Liver (tissue), 9 donors: ENCODE results near the gene DAZL. TPM values are rescaled to one million over a fixed set of nuclear protein-coding genes. Genes with fewer than 3 reads are reported as not detected.

ENCODE experiments used
- DNase-seq: peaks from one replicate; pipeline ENCODE4 v3.0.0-alpha.2; 2017; ENCODE audit warnings: low spot score
- H3K27ac ChIP-seq, 2 donors: one replicate each; pipeline ENCODE4 v1.7.0; 2013; ENCODE audit warnings: inconsistent platforms in 2 of 2, low read length in 2 of 2, control low read depth in 1 of 2, low read depth in 1 of 2, mild to moderate bottlenecking in 1 of 2
- H3K27me3 ChIP-seq, 4 donors: one replicate each; pipeline versions ENCODE4 v1.6.1 to v1.7.0; 2013; ENCODE audit warnings: low read length in 3 of 4, inconsistent platforms in 1 of 4, mild to moderate bottlenecking in 1 of 4, moderate library complexity in 1 of 4; ENCODE audit not compliant: control insufficient read depth in 4 of 4, insufficient read depth in 4 of 4
- H3K36me3 ChIP-seq, 4 donors: one replicate each; pipeline versions ENCODE4 v1.6.1 to v1.7.0; 2013; ENCODE audit warnings: low read length in 3 of 4, mild to moderate bottlenecking in 3 of 4, low read depth in 1 of 4, moderate library complexity in 1 of 4; ENCODE audit not compliant: control insufficient read depth in 4 of 4, insufficient read depth in 3 of 4
- H3K4me1 ChIP-seq, 4 donors: one replicate each; pipeline versions ENCODE4 v1.6.1 to v1.7.0; 2013; ENCODE audit warnings: low read length in 3 of 4, mild to moderate bottlenecking in 3 of 4, moderate library complexity in 1 of 4; ENCODE audit not compliant: control insufficient read depth in 4 of 4, insufficient read depth in 4 of 4
- H3K4me3 ChIP-seq, 3 donors: one replicate each; pipeline versions ENCODE4 v1.6.1 to v1.7.0; 2013; ENCODE audit warnings: low read length in 3 of 3, control low read depth in 1 of 3, low read depth in 1 of 3, mild to moderate bottlenecking in 1 of 3
- H3K9ac ChIP-seq, 2 donors: one replicate each; pipeline ENCODE4 v1.7.0; 2013; ENCODE audit warnings: low read length in 2 of 2, mild to moderate bottlenecking in 2 of 2, moderate library complexity in 2 of 2, control low read depth in 1 of 2, low read depth in 1 of 2
- H3K9me3 ChIP-seq, 4 donors: one replicate each; pipeline versions ENCODE4 v1.6.1 to v1.7.0; 2013; ENCODE audit warnings: low read length in 3 of 4; ENCODE audit not compliant: control insufficient read depth in 4 of 4
- EGR1 ChIP-seq, 2 donors: IDR thresholded peaks; 2 replicates each; pipeline ENCODE4 v1.6.1; 2016 to 2018; ENCODE audit warnings: antibody characterized with exemption in 2 of 2, low read depth in 2 of 2
- FOXA1 ChIP-seq: IDR thresholded peaks from 2 replicates; pipeline ENCODE4 v1.6.1; 2016; ENCODE audit warnings: antibody characterized with exemption
- FOXA2 ChIP-seq: IDR thresholded peaks from 2 replicates; pipeline ENCODE4 v1.6.1; 2016; ENCODE audit warnings: antibody characterized with exemption
- GABPA ChIP-seq, 2 donors: IDR thresholded peaks in 1 of 2; conservative IDR thresholded peaks in 1 of 2; 2 replicates each; pipeline ENCODE4 v1.6.1; 2016; ENCODE audit warnings: antibody characterized with exemption in 2 of 2, mild to moderate bottlenecking in 1 of 2, moderate library complexity in 1 of 2
- HNF4A ChIP-seq, 2 donors: conservative IDR thresholded peaks; 2 replicates each; pipeline ENCODE4 v1.6.1; 2016; ENCODE audit warnings: antibody characterized with exemption in 2 of 2, mild to moderate bottlenecking in 2 of 2
- HNF4G ChIP-seq: IDR thresholded peaks from 2 replicates; pipeline ENCODE4 v1.6.1; 2016; ENCODE audit warnings: antibody characterized with exemption
- JUND ChIP-seq, 2 donors: IDR thresholded peaks; 2 replicates each; pipeline ENCODE4 v1.6.1; 2016; ENCODE audit warnings: antibody characterized with exemption in 2 of 2
- NR2F2 ChIP-seq: IDR thresholded peaks from 2 replicates; pipeline ENCODE4 v1.6.1; 2016; ENCODE audit warnings: antibody characterized with exemption
- RAD21 ChIP-seq, 2 donors: IDR thresholded peaks; 2 replicates each; pipeline ENCODE4 v1.6.1; 2016; ENCODE audit warnings: antibody characterized with exemption in 2 of 2, mild to moderate bottlenecking in 2 of 2
- RXRA ChIP-seq, 2 donors: IDR thresholded peaks; 2 replicates each; pipeline ENCODE4 v1.6.1; 2017 to 2018; ENCODE audit warnings: antibody characterized with exemption in 2 of 2, mild to moderate bottlenecking in 1 of 2
- SP1 ChIP-seq: IDR thresholded peaks from 2 replicates; pipeline ENCODE4 v1.6.1; 2018; ENCODE audit warnings: antibody characterized with exemption, mild to moderate bottlenecking
- TAF1 ChIP-seq: conservative IDR thresholded peaks from 2 replicates; pipeline ENCODE4 v1.6.1; 2016; ENCODE audit warnings: antibody characterized with exemption, mild to moderate bottlenecking
- YY1 ChIP-seq: IDR thresholded peaks from 2 replicates; pipeline ENCODE4 v1.6.1; 2016; ENCODE audit warnings: antibody characterized with exemption, mild to moderate bottlenecking
- WGBS: extraction: QIAGEN DNeasy Blood & Tissue Kit; methylation state at CpG from one replicate; pipeline ENCODE4 v1.1.7; 2013; 5-methylcytosine and 5-hydroxymethylcytosine counted together
- polyA plus RNA-seq, 2 donors: library from polyadenylated mRNA; stranded (reverse) in 1 of 2; unstranded in 1 of 2; fragments of 200-250 nt in 1 of 2; fragments of >200 nt in 1 of 2; fragmentation: Nextera tagmentation in 1 of 2; extraction: Ambion mirVana in 1 of 2; gene quantifications; one replicate each; pipeline versions ENCODE4 v1.2.1 to v1.2.3, GENCODE V29; 2013 to 2015
- total RNA-seq, 2 donors: library from RNA; depleted of rRNA; stranded (reverse); fragments of >200 nt; gene quantifications; one replicate each; pipeline ENCODE4 v1.2.3, GENCODE V29; 2014
- TF ChIP-seq, protein P1 (sequence below): fragments of 150-350 bp; IDR thresholded peaks from 2 replicates; pipeline ENCODE4 v1.5.1; 2017; ENCODE audit warnings: improper control_type of control experiment, low read depth, low read length; ENCODE audit not compliant: missing input control
- TF ChIP-seq, protein P2 (sequence below): IDR thresholded peaks from 2 replicates; pipeline ENCODE4 v1.6.1; 2016; ENCODE audit warnings: antibody characterized with exemption
- TF ChIP-seq, protein P3 (sequence below): IDR thresholded peaks from 2 replicates; pipeline ENCODE4 v1.6.1; 2016; ENCODE audit warnings: antibody characterized with exemption
- TF ChIP-seq, protein P4 (sequence below): IDR thresholded peaks from 2 replicates; pipeline ENCODE4 v1.6.1; 2016; ENCODE audit warnings: antibody characterized with exemption
- donor health status: healthy.
- donor health status: healthy.
- donor health status: healthy.
- donor health status: healthy.
- donor health status: healthy.

Gene DAZL
- total and polyA plus RNA-seq, 4 donors = not detected

DNA sequence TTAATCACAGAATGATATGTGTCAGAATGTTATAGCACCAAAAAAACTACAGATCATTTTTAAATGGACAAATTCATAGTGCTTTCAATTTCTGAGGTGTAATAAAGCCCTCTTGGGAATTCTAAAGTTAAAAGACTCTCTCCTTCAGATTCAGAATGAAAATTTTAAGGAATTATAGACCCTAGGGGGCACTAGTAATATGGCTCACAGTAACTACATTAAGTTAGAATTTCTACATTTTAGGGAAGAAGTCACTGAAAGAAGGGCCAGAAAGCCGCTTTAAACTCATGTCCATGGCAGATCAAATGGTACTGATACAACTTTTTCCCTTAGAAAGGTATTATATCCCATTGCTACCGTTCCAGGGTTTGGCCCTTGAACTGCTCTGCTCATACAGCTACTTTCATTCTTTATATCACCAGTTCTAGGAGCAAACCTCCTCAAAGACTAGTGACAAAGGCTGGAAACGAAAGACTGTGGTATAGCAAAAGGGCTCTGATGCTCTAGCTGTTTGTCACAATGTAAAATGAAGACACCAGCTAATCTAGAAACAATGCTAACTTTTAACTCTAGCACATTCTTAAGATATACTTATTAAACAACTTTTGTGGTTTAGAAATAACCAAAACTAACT is 18.1 kb downstream of the DAZL start:
- no peaks in the 10 kb centered on the region for H3K4me1 ChIP-seq
- H3K9ac ChIP-seq = no peak overlapping the region
- DNase-seq = no peak
- no peak overlapping the region for H3K4me3 ChIP-seq
- no peak overlapping the region for H3K27ac ChIP-seq
- TF ChIP-seq YY1 = no peak
- TF ChIP-seq, protein P1, sequence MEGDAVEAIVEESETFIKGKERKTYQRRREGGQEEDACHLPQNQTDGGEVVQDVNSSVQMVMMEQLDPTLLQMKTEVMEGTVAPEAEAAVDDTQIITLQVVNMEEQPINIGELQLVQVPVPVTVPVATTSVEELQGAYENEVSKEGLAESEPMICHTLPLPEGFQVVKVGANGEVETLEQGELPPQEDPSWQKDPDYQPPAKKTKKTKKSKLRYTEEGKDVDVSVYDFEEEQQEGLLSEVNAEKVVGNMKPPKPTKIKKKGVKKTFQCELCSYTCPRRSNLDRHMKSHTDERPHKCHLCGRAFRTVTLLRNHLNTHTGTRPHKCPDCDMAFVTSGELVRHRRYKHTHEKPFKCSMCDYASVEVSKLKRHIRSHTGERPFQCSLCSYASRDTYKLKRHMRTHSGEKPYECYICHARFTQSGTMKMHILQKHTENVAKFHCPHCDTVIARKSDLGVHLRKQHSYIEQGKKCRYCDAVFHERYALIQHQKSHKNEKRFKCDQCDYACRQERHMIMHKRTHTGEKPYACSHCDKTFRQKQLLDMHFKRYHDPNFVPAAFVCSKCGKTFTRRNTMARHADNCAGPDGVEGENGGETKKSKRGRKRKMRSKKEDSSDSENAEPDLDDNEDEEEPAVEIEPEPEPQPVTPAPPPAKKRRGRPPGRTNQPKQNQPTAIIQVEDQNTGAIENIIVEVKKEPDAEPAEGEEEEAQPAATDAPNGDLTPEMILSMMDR = no peak
- TF ChIP-seq, protein P2, sequence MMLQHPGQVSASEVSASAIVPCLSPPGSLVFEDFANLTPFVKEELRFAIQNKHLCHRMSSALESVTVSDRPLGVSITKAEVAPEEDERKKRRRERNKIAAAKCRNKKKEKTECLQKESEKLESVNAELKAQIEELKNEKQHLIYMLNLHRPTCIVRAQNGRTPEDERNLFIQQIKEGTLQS = no peak
- TF ChIP-seq RXRA (IDR thresholded peaks at IDR 0.05) = no peak
- TF ChIP-seq HNF4G = no peak
- TF ChIP-seq FOXA2 = no peak
- TF ChIP-seq FOXA1 = no peak
- TF ChIP-seq TAF1 = no peak
- no peak for TF ChIP-seq EGR1 (IDR thresholded peaks at IDR 0.05; ENCODE audit: low read depth in 2 of 2)
- TF ChIP-seq HNF4A (conservative IDR thresholded peaks at IDR 0.05) = no peak
- TF ChIP-seq, protein P3, sequence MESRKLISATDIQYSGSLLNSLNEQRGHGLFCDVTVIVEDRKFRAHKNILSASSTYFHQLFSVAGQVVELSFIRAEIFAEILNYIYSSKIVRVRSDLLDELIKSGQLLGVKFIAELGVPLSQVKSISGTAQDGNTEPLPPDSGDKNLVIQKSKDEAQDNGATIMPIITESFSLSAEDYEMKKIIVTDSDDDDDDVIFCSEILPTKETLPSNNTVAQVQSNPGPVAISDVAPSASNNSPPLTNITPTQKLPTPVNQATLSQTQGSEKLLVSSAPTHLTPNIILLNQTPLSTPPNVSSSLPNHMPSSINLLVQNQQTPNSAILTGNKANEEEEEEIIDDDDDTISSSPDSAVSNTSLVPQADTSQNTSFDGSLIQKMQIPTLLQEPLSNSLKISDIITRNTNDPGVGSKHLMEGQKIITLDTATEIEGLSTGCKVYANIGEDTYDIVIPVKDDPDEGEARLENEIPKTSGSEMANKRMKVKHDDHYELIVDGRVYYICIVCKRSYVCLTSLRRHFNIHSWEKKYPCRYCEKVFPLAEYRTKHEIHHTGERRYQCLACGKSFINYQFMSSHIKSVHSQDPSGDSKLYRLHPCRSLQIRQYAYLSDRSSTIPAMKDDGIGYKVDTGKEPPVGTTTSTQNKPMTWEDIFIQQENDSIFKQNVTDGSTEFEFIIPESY = no peak
- no peak for TF ChIP-seq JUND (IDR thresholded peaks at IDR 0.05)
- no peak for TF ChIP-seq RAD21 (IDR thresholded peaks at IDR 0.05)
- TF ChIP-seq, protein P4, sequence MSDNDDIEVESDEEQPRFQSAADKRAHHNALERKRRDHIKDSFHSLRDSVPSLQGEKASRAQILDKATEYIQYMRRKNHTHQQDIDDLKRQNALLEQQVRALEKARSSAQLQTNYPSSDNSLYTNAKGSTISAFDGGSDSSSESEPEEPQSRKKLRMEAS = no peak
- TF ChIP-seq SP1 = no peak
- no peak for TF ChIP-seq NR2F2
- no peak for TF ChIP-seq GABPA (IDR thresholded peaks at IDR 0.05 in 1 of 2, conservative IDR thresholded peaks at IDR 0.05 in 1 of 2)
- H3K27me3 ChIP-seq = no peaks in the 10 kb centered on the region
- H3K36me3 ChIP-seq = no peaks in the 10 kb centered on the region
- 89% methylated on average over 3 of the region's 3 CpGs for WGBS
- no peaks in the 10 kb centered on the region for H3K9me3 ChIP-seq

DNA sequence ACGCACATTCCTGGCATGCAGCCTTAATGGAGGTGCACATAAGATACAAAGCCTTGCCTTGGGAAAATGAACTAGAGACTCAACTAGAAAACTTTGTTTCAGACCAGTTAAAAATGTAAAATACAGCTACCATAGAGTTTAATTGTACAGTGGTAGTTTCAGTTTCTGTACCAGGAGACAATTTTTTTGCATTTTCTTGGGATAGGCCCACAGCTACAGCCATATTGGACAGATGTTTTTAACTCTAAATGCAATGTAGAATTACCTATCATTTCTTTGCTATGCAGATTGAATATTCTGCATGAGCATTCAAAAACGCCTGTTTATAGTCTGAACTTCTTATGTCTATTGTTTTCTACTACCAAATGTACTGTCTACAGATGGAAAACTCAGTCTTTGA is 20.3 kb downstream of the DAZL start:
- WGBS = 88% methylated on average over 2 of the region's 2 CpGs
- no peak for TF ChIP-seq FOXA1
- TF ChIP-seq, protein P3 = no peak
- TF ChIP-seq HNF4A (conservative IDR thresholded peaks at IDR 0.05) = no peak
- TF ChIP-seq, protein P1 = no peak
- no peak for TF ChIP-seq RXRA (IDR thresholded peaks at IDR 0.05)
- no peak for TF ChIP-seq JUND (IDR thresholded peaks at IDR 0.05)
- no peaks in the 10 kb centered on the region for H3K36me3 ChIP-seq
- no peak overlapping the region for H3K27ac ChIP-seq
- no peak for DNase-seq
- no peak overlapping the region for H3K9ac ChIP-seq
- H3K4me1 ChIP-seq = no peaks in the 10 kb centered on the region
- no peak overlapping the region for H3K4me3 ChIP-seq
- peaks cover 0 to 2% (median 0%) of the 10 kb centered on the region in 4 donors for H3K9me3 ChIP-seq
- no peaks in the 10 kb centered on the region for H3K27me3 ChIP-seq
